Keratinocyte (primary cell): ENCODE measurements around the gene JAM2. TPM values are rescaled to one million over a fixed set of nuclear protein-coding genes. Genes with fewer than 3 reads are reported as not detected.

ENCODE experiments used
- DNase-seq: peaks from one replicate; pipeline ENCODE4 v3.0.0-alpha.2; 2011; ENCODE audit warnings: low read depth, missing footprints, low spot score
- FAIRE-seq: peaks from 2 replicates; lab custom pipeline; 2011; peaks lifted over from hg19 to GRCh38; lab: Jason Lieb, UNC
- H2AFZ ChIP-seq: 2 replicates; pipeline ENCODE4 v1.6.0; 2012; ENCODE audit warnings: low read length, control low read depth, inconsistent platforms; ENCODE audit not compliant: control insufficient read depth
- H3K27ac ChIP-seq: 2 replicates; pipeline ENCODE4 v1.5.1; 2011; ENCODE audit warnings: low read length; ENCODE audit not compliant: control insufficient read depth, insufficient read depth
- H3K27me3 ChIP-seq: 3 replicates; pipeline ENCODE4 v1.6.0; 2011; ENCODE audit warnings: low read length; ENCODE audit not compliant: control insufficient read depth, insufficient read depth; ENCODE audit errors: extremely low read depth
- H3K36me3 ChIP-seq, 2 experiments: 2 replicates in 1 of 2; 3 replicates in 1 of 2; pipeline ENCODE4 v1.5.1; 2011; ENCODE audit warnings: low read length in 2 of 2, mild to moderate bottlenecking in 1 of 2; ENCODE audit not compliant: control insufficient read depth in 2 of 2, insufficient read depth in 2 of 2; ENCODE audit errors: extremely low read depth in 1 of 2
- H3K4me1 ChIP-seq: 3 replicates; pipeline ENCODE4 v1.5.1; 2011; ENCODE audit warnings: low read length; ENCODE audit not compliant: control insufficient read depth, insufficient read depth; ENCODE audit errors: extremely low read depth
- H3K4me2 ChIP-seq: 3 replicates; pipeline ENCODE4 v1.6.0; 2011; ENCODE audit warnings: low read depth, low read length; ENCODE audit not compliant: control insufficient read depth, insufficient read depth; ENCODE audit errors: extremely low read depth
- H3K4me3 ChIP-seq, 3 experiments: fragments of 200-600 bp in 1 of 3; sonication (generic) in 1 of 3; 2 replicates in 2 of 3; 3 replicates in 1 of 3; pipeline ENCODE4 v1.5.1; 2011 to 2016; ENCODE audit warnings: low read length in 3 of 3, mild to moderate bottlenecking in 3 of 3, control low read depth in 2 of 3, inconsistent platforms in 1 of 3, low read depth in 1 of 3, mixed read lengths in 1 of 3, mixed run types in 1 of 3, moderate library complexity in 1 of 3; ENCODE audit not compliant: control insufficient read depth in 2 of 3, insufficient read depth in 2 of 3; ENCODE audit errors: extremely low read depth in 1 of 3
- H3K79me2 ChIP-seq: 2 replicates; pipeline ENCODE4 v1.6.0; 2012; ENCODE audit warnings: low read length; ENCODE audit not compliant: control insufficient read depth, insufficient read depth
- H3K9ac ChIP-seq: 3 replicates; pipeline ENCODE4 v1.6.0; 2011; ENCODE audit warnings: low read length; ENCODE audit not compliant: control insufficient read depth, insufficient read depth; ENCODE audit errors: extremely low read depth
- H3K9me1 ChIP-seq: 3 replicates; pipeline ENCODE4 v1.6.0; 2011; ENCODE audit warnings: low read length; ENCODE audit not compliant: control insufficient read depth, insufficient read depth; ENCODE audit errors: extremely low read depth
- H3K9me3 ChIP-seq: 2 replicates; pipeline ENCODE4 v1.5.1; 2012; ENCODE audit warnings: low read depth, low read length; ENCODE audit not compliant: control insufficient read depth
- H4K20me1 ChIP-seq: 3 replicates; pipeline ENCODE4 v1.6.0; 2011; ENCODE audit warnings: low read length; ENCODE audit not compliant: control insufficient read depth, insufficient read depth; ENCODE audit errors: extremely low read depth
- EZH2 ChIP-seq: IDR thresholded peaks from one replicate; pipeline ENCODE4 v1.6.1; 2012; ENCODE audit warnings: inconsistent platforms, mild to moderate bottlenecking, low read length, moderate library complexity
- dilution Hi-C: fragments of 300-500 bp; cut with MboI; formaldehyde crosslinking; loops from one replicate; pipeline ENCODE4 v1.7.0; 2020; ENCODE audit warnings: low sequenced_read_pairs; ENCODE audit not compliant: extremely low pct_ligation_motif_present
- polyA plus RNA-seq, 5 experiments: library from polyadenylated mRNA; depleted of rRNA in 3 of 5; stranded (reverse) in 3 of 5; stranded (forward) in 1 of 5; unstranded in 1 of 5; fragments of >200 nt; gene quantifications; 1 replicate in 1 of 5; 2 replicates in 3 of 5; 3 replicates in 1 of 5; pipeline versions ENCODE4 v1.2.1 to v1.2.3, GENCODE V29; 2011 to 2012; ENCODE audit warnings: missing spikeins in 2 of 5, low read depth in 1 of 5, low replicate concordance in 1 of 5
- TF ChIP-seq, protein P1 (sequence below), 3 experiments: IDR thresholded peaks in 1 of 3; conservative IDR thresholded peaks in 1 of 3; optimal IDR thresholded peaks in 1 of 3; 2 replicates in 2 of 3; 3 replicates in 1 of 3; pipeline versions ENCODE3 to v1.5.1; 2011; ENCODE audit warnings: low read length in 3 of 3, mild to moderate bottlenecking in 3 of 3, moderate library complexity in 2 of 3, control low read depth in 1 of 3, inconsistent platforms in 1 of 3; ENCODE audit not compliant: insufficient read depth in 2 of 3; ENCODE audit errors: extremely low read depth in 1 of 3

Gene JAM2
- polyA plus RNA-seq, 1 donor (not counting 4 experiments of a cell fraction or from before 2014, with no cell fraction given) = not detected

DNA sequence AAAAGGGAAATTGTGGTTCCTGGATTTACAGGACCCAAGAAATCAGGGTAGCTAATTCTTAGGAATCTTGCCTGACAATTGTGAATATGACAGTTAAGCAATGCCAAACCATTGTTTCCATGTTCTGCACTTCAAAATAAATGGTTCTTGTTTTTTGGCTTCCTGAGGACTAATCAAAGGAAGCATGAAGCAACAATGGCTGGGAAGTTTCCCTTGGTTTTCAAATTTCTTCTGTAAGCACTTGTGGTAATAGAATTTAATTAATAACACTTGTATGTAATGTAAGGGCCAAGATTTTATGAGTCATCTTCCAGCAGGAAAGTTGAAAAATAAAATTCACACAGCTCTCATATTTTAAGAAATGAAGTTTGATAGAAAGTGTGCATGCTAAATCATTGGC lies 31.7 kb downstream of the JAM2 start:
- Histone ChIP-seq H3K9ac (no peak overlapping the region), H3K27me3 (no peaks in the 10 kb centered on the region), H3K79me2 (no peaks in the 10 kb centered on the region), H3K4me3 (no peak overlapping the region), H3K36me3 (no peaks in the 10 kb centered on the region), H3K9me1 (no peaks in the 10 kb centered on the region), H4K20me1 (no peaks in the 10 kb centered on the region), H3K4me2 (no peak overlapping the region), H3K4me1 (no peaks in the 10 kb centered on the region), H3K27ac (no peak overlapping the region), H2AFZ (no peak overlapping the region), H3K9me3 (no peaks in the 10 kb centered on the region)
- DNase-seq (no peak), FAIRE-seq (no peak)
- TF ChIP-seq, protein P1, sequence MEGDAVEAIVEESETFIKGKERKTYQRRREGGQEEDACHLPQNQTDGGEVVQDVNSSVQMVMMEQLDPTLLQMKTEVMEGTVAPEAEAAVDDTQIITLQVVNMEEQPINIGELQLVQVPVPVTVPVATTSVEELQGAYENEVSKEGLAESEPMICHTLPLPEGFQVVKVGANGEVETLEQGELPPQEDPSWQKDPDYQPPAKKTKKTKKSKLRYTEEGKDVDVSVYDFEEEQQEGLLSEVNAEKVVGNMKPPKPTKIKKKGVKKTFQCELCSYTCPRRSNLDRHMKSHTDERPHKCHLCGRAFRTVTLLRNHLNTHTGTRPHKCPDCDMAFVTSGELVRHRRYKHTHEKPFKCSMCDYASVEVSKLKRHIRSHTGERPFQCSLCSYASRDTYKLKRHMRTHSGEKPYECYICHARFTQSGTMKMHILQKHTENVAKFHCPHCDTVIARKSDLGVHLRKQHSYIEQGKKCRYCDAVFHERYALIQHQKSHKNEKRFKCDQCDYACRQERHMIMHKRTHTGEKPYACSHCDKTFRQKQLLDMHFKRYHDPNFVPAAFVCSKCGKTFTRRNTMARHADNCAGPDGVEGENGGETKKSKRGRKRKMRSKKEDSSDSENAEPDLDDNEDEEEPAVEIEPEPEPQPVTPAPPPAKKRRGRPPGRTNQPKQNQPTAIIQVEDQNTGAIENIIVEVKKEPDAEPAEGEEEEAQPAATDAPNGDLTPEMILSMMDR (optimal IDR thresholded peaks at IDR 0.05 in 1 of 3, IDR thresholded peaks at IDR 0.05 in 1 of 3, conservative IDR thresholded peaks at IDR 0.05 in 1 of 3; ENCODE audit: extremely low read depth in 1 of 3, insufficient read depth in 2 of 3, low read length in 3 of 3) = no peak
- no peak for TF ChIP-seq EZH2
- dilution Hi-C loops = no loop called here

DNA sequence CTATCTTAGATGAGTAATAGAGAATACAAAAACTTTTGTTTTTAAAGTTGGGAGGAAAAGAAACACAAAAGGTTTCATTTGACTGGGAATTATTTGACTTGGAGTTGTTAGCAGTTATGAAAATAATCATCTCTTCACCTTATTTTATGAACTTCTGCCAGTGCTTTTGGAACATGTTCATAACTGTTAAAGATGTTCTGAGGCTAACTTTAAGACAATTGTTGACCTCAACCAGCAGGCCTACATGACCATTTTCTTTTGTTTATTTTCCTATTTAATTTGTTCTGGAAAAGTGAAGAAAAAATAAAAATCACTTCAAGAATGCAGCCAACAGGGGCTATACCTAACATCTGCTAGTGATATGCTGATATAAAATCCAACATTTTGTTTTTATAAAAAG lies 37.4 kb downstream of the JAM2 start:
- DNase-seq (no peak), FAIRE-seq (no peak)
- H3K9me3 ChIP-seq = no peaks in the 10 kb centered on the region
- dilution Hi-C loops = no loop called here
- H3K9ac ChIP-seq = no peak overlapping the region
- no peaks in the 10 kb centered on the region for H3K4me1 ChIP-seq
- no peaks in the 10 kb centered on the region for H3K36me3 ChIP-seq
- H3K4me3 ChIP-seq = no peak overlapping the region
- no peaks in the 10 kb centered on the region for H3K9me1 ChIP-seq
- H2AFZ ChIP-seq = no peak overlapping the region
- H3K4me2 ChIP-seq = no peak overlapping the region
- no peak overlapping the region for H3K27ac ChIP-seq
- no peaks in the 10 kb centered on the region for H3K27me3 ChIP-seq
- TF ChIP-seq EZH2 = no peak
- TF ChIP-seq, protein P1 (optimal IDR thresholded peaks at IDR 0.05 in 1 of 3, IDR thresholded peaks at IDR 0.05 in 1 of 3, conservative IDR thresholded peaks at IDR 0.05 in 1 of 3; ENCODE audit: extremely low read depth in 1 of 3, insufficient read depth in 2 of 3, low read length in 3 of 3) = no peak
- H3K79me2 ChIP-seq = no peaks in the 10 kb centered on the region
- no peaks in the 10 kb centered on the region for H4K20me1 ChIP-seq
